Endothelial cell (in vitro differentiated cells): ENCODE results near the gene PPOX. TPM values are rescaled to one million over a fixed set of nuclear protein-coding genes. Genes with fewer than 3 reads are reported as not detected.

Experiments used
- DNase-seq: peaks from one replicate; pipeline ENCODE4 v3.0.0; 2021; ENCODE audit warnings: low spot score
- H3K27ac Mint-ChIP-seq: one replicate; pipeline ENCODE4 v1.8.0; 2021; ENCODE audit warnings: mixed read lengths, inconsistent platforms; ENCODE audit not compliant: unreplicated experiment
- H3K27me3 Mint-ChIP-seq: one replicate; pipeline ENCODE4 v1.8.0; 2021; ENCODE audit warnings: mild to moderate bottlenecking, moderate library complexity, mixed read lengths, inconsistent platforms; ENCODE audit not compliant: unreplicated experiment
- H3K36me3 Mint-ChIP-seq: one replicate; pipeline ENCODE4 v1.8.0; 2021; ENCODE audit warnings: mild to moderate bottlenecking, low read depth, mixed read lengths, inconsistent platforms; ENCODE audit not compliant: unreplicated experiment
- H3K4me1 Mint-ChIP-seq: one replicate; pipeline ENCODE4 v1.8.0; 2021; ENCODE audit warnings: mild to moderate bottlenecking, mixed read lengths, inconsistent platforms; ENCODE audit not compliant: unreplicated experiment
- H3K4me3 Mint-ChIP-seq: one replicate; pipeline ENCODE4 v1.8.0; 2021; ENCODE audit warnings: mild to moderate bottlenecking, mixed read lengths, inconsistent platforms; ENCODE audit not compliant: unreplicated experiment
- H3K9me3 Mint-ChIP-seq: one replicate; pipeline ENCODE4 v1.8.0; 2021; ENCODE audit warnings: mixed read lengths, inconsistent platforms; ENCODE audit not compliant: unreplicated experiment
- total RNA-seq: library from RNA; stranded (reverse); fragmentation: NEBNext Ultra II Directional; extraction: Animal tissue kit (Norgen Biotek cat#: 25700); gene quantifications from one replicate; pipeline ENCODE4 v1.2.1, GENCODE V29; 2021; ENCODE audit not compliant: unreplicated experiment
- TF ChIP-seq, protein P1 (sequence below): fragments of 200-600 bp; sonication (generic); IDR thresholded peaks from one replicate; pipeline ENCODE4 v1.5.0; 2021; ENCODE audit warnings: antibody characterized with exemption; ENCODE audit not compliant: unreplicated experiment

The PPOX gene
- total RNA-seq, 1 donor from 2014 or later: 39.0 TPM

GRCh38 chr1:161138431-161138830 is 27.8 kb upstream of the PPOX start:
- DNase-seq: no peak
- peak overlapping the region; percentile 64 for H3K4me3 Mint-ChIP-seq
- peaks cover 3% of the 10 kb centered on the region for H3K36me3 Mint-ChIP-seq
- peaks cover 2% of the 10 kb centered on the region for H3K27me3 Mint-ChIP-seq
- peak overlapping the region; percentile 95 for H3K27ac Mint-ChIP-seq
- TF ChIP-seq, protein P1, sequence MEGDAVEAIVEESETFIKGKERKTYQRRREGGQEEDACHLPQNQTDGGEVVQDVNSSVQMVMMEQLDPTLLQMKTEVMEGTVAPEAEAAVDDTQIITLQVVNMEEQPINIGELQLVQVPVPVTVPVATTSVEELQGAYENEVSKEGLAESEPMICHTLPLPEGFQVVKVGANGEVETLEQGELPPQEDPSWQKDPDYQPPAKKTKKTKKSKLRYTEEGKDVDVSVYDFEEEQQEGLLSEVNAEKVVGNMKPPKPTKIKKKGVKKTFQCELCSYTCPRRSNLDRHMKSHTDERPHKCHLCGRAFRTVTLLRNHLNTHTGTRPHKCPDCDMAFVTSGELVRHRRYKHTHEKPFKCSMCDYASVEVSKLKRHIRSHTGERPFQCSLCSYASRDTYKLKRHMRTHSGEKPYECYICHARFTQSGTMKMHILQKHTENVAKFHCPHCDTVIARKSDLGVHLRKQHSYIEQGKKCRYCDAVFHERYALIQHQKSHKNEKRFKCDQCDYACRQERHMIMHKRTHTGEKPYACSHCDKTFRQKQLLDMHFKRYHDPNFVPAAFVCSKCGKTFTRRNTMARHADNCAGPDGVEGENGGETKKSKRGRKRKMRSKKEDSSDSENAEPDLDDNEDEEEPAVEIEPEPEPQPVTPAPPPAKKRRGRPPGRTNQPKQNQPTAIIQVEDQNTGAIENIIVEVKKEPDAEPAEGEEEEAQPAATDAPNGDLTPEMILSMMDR: no peak
- H3K9me3 Mint-ChIP-seq: no peaks in the 10 kb centered on the region
- H3K4me1 Mint-ChIP-seq: peaks cover 48% of the 10 kb centered on the region

- Mint-ChIP-seq H3K36me3 (peaks cover 3% of the 10 kb centered on the region), H3K9me3 (no peaks in the 10 kb centered on the region), H3K27ac (peak overlapping the region; percentile 55), H3K27me3 (peaks cover 2% of the 10 kb centered on the region), H3K4me3 (no peak overlapping the region), H3K4me1 (peaks cover 45% of the 10 kb centered on the region)
- TF ChIP-seq, protein P1: peak; percentile 64
- peak; percentile 58 for DNase-seq
These were observed 26.5 kb upstream of the PPOX start for GRCh38 chr1:161139766-161140165.

GRCh38 chr1:161140755-161141400 is 25.3 kb upstream of the PPOX start:
- H3K9me3 Mint-ChIP-seq: no peaks in the 10 kb centered on the region
- H3K36me3 Mint-ChIP-seq: peaks cover 1% of the 10 kb centered on the region
- peaks cover 36% of the 10 kb centered on the region for H3K4me1 Mint-ChIP-seq
- H3K27ac Mint-ChIP-seq: no peak overlapping the region
- TF ChIP-seq, protein P1: no peak
- no peak overlapping the region for H3K4me3 Mint-ChIP-seq
- peaks cover 2% of the 10 kb centered on the region for H3K27me3 Mint-ChIP-seq
- DNase-seq: no peak

- TF ChIP-seq, protein P1: no peak
- Mint-ChIP-seq H3K27me3 (no peaks in the 10 kb centered on the region), H3K9me3 (no peaks in the 10 kb centered on the region), H3K4me3 (no peak overlapping the region), H3K27ac (no peak overlapping the region), H3K36me3 (no peaks in the 10 kb centered on the region), H3K4me1 (peaks cover 2% of the 10 kb centered on the region)
- no peak for DNase-seq
These were observed 20.4 kb upstream of the PPOX start for GRCh38 chr1:161145832-161146231.

DNA sequence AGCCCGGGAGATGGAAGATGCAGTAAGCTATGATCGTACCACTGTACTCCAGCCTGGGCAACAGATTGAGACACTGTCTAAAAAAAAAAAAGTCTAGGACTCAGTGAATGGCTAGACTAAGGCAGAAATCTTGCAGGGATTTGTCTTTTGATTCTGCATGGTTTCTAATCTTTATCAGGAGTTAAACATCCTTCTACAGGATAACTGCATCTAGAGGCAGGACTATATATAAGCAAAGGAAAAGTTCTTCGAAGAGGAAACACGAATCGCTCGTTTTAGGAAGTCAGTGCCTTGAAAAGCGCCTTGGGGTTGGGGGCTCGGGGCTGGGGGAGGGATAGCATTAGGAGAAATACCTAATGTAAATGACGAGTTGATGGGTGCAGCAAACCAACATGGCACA is 13.1 kb upstream of the PPOX start:
- Mint-ChIP-seq H3K36me3 (peaks cover 20% of the 10 kb centered on the region), H3K9me3 (no peaks in the 10 kb centered on the region), H3K4me1 (peaks cover 22% of the 10 kb centered on the region), H3K27me3 (peaks cover 11% of the 10 kb centered on the region), H3K4me3 (peak overlapping the region; percentile 99), H3K27ac (peak overlapping the region; percentile 100)
- DNase-seq: no peak
- TF ChIP-seq, protein P1: no peak
